ENCODE data around the gene SEZ6L. TPM values are rescaled to one million over a fixed set of nuclear protein-coding genes. Genes with fewer than 3 reads are reported as not detected.

Gene SEZ6L
- total RNA-seq: under 1 TPM in 1 of 4 donors, not detected in 3; under 0.01 TPM

DNA sequence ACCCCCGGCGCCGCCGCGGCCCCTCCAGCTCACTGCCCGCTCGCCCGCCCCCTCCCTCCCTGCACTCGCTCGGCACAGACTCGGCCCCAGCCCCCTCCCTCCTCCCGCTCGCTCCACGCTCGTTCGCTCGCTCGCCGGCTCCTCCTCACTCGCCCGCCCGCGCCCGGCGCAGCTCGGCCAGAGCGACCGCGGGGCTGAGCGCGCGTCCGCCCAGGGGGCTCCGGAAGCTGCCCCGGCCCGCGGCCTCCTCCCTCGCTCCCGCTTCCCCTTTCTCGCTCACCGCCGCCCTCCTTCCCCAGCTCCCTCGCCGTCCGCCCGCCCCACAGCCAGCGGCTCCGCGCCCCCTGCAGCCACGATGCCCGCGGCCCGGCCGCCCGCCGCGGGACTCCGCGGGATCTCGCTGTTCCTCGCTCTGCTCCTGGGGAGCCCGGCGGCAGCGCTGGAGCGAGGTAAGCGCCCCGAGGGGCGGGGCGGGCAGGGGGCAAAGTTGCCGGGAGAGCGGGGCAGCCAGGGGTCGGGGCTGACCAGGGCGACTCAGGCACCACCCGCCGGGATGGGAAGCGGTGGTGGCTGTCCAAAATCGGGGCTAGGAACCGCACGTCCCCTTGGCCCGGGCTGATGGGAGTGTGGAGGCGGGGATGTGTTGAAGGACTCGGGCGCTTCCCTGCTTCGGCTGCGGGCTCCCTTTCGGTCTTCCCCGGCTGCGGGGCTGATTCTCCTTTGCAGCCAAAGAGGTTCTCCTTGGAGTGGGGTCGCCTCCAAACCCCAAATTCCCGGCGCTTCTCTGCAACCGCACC lies at the start of gene SEZ6L:
Gene SEZ6L, plus strand, starts transcription at position 148 of the 797 bp plus-strand sequence. Its CDS starts 208 bp downstream, at position 356.
- DNase-seq: no peak
- H3K4me3 ChIP-seq: peak within 1 kb of the TSS; percentile 8 to 62 (median 30)
- peaks cover 7 to 94% (median 17%) of the 10 kb centered on the region in 4 donors for H3K27me3 ChIP-seq
- WGBS, 2 donors: 0% methylated on average over 1 to 12 of the region's 92 CpGs
- H3K4me1 ChIP-seq: peaks cover 5 to 17% (median 11%) of the 10 kb centered on the region in 3 donors
- intact Hi-C loops (cut with DNase I): no loop called here
- TF ChIP-seq, protein P1, sequence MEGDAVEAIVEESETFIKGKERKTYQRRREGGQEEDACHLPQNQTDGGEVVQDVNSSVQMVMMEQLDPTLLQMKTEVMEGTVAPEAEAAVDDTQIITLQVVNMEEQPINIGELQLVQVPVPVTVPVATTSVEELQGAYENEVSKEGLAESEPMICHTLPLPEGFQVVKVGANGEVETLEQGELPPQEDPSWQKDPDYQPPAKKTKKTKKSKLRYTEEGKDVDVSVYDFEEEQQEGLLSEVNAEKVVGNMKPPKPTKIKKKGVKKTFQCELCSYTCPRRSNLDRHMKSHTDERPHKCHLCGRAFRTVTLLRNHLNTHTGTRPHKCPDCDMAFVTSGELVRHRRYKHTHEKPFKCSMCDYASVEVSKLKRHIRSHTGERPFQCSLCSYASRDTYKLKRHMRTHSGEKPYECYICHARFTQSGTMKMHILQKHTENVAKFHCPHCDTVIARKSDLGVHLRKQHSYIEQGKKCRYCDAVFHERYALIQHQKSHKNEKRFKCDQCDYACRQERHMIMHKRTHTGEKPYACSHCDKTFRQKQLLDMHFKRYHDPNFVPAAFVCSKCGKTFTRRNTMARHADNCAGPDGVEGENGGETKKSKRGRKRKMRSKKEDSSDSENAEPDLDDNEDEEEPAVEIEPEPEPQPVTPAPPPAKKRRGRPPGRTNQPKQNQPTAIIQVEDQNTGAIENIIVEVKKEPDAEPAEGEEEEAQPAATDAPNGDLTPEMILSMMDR (IDR thresholded peaks at IDR 0.05): no peak
- TF ChIP-seq POLR2A (IDR thresholded peaks at IDR 0.05): no peak
- no peaks in the 10 kb centered on the region for H3K36me3 ChIP-seq
- H3K9me3 ChIP-seq: no peaks in the 10 kb centered on the region
- H3K27ac ChIP-seq: no peak within 1 kb of the TSS

DNA sequence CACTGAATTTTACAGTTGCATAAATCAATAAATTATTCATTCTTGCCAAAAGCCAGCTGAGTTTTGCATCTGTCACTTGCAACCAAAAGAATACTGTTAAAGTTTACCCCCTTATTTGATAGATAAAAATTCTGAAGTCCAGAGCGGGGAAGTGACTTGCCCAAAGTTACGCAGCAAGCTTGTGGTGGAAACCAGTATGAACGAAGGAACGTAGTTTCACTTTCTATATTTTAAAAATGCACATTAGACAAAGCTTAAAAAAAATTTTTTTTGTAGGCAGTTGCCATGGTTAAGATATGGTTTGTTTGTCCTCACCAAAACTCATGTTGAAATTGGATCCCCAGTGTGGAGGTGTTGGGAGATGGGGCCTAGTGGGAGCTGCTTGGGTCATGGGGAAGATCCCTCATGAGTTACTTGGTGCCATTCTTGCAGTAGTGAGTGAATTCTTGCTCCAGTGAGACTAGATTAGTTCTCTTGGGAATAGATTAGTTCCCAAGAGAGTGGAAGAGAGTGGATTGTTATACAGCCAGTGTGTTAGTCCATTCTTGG lies 46.3 kb upstream of the SEZ6L start:
- intact Hi-C loops (cut with DNase I): no loop called here
- H3K36me3 ChIP-seq: no peaks in the 10 kb centered on the region
- no peak for TF ChIP-seq POLR2A (IDR thresholded peaks at IDR 0.05)
- TF ChIP-seq, protein P1 (IDR thresholded peaks at IDR 0.05): no peak
- 74 to 85% methylated on average over 4 of the region's 4 CpGs for WGBS, 2 donors
- H3K4me3 ChIP-seq: no peak overlapping the region
- DNase-seq: no peak
- H3K9me3 ChIP-seq: no peaks in the 10 kb centered on the region
- no peaks in the 10 kb centered on the region for H3K4me1 ChIP-seq
- peaks cover 0 to 27% (median 0%) of the 10 kb centered on the region in 4 donors for H3K27me3 ChIP-seq
- H3K27ac ChIP-seq: no peak overlapping the region

DNA sequence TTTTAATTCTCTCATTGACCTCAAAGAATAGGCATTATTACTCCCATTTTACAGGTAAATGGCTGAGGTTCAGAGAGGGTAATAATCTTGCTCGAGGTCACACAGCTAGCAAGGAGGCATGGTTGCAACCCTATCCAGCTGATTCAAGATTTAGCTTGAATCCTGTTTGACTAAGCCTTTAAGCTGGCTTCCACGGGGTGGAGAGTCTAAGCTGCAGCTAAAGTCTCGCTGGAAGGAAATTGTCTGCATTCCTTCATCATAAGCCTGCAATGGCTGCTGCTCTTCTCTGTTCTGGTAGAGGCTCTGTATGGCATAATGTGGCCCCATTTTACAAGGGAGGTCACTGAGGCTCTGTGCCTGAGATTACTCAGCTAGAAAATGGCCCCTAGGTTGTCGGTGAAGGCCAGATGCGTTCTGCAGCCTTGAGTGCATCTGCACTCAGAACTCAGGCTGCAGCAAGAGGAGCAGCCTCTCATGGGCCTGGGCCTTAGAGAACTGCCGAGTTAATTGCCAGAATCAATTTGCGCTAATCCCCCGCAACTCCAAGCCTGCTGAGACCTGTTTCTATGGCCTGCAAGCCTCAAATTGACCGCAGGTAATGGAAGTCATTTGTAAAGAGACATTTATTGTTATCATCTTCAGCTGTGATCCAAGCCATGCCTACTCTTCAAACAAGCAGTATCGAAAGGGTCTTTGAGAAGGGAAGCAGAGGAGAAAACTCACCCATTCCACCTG lies 44.1 kb upstream of the SEZ6L start:
- no peaks in the 10 kb centered on the region for H3K36me3 ChIP-seq
- WGBS, 2 donors: 42 to 53% methylated on average over 8 to 10 of the region's 10 CpGs
- DNase-seq: no peak

DNA sequence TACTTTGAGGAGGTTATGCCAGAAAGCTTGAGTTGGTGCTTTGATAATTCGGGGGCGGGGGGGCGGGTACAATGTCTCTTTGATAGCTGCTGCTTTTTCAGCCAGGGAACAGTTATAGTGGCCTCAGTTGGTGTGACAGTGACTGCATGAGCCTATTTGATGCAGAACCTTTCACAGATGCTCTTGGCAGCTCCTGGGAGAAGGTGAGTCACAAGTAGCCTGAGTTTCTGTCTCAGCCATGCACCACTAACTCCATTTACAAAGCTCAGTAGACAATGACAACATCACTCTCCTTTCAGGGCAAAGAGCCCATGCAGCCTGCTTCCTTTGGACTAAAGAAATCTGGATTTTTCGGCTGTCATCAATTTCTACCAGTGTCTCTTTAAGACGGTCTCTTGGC lies 42.1 kb upstream of the SEZ6L start:
- WGBS, 2 donors: 20 to 58% methylated on average over 2 to 4 of the region's 5 CpGs
- no peaks in the 10 kb centered on the region for H3K9me3 ChIP-seq

More for the DNA sequence above, 44.1 kb upstream of the SEZ6L start:
- H3K27me3 ChIP-seq: peaks cover 0 to 36% (median 0%) of the 10 kb centered on the region in 4 donors
- no peak overlapping the region for H3K4me3 ChIP-seq
- no peaks in the 10 kb centered on the region for H3K9me3 ChIP-seq
- H3K4me1 ChIP-seq: no peaks in the 10 kb centered on the region
- TF ChIP-seq, protein P1 (IDR thresholded peaks at IDR 0.05): no peak
- TF ChIP-seq POLR2A (IDR thresholded peaks at IDR 0.05): no peak
- intact Hi-C loops (cut with DNase I): no loop called here
- no peak overlapping the region for H3K27ac ChIP-seq

More for the DNA sequence above, 42.1 kb upstream of the SEZ6L start:
- Histone ChIP-seq H3K4me1 (no peaks in the 10 kb centered on the region), H3K36me3 (no peaks in the 10 kb centered on the region), H3K4me3 (no peak overlapping the region), H3K27ac (no peak overlapping the region), H3K27me3 (peaks cover 0 to 43% (median 0%) of the 10 kb centered on the region in 4 donors)
- TF ChIP-seq, protein P1 (IDR thresholded peaks at IDR 0.05): no peak
- no peak for TF ChIP-seq POLR2A (IDR thresholded peaks at IDR 0.05)
- DNase-seq: no peak
- intact Hi-C loops (cut with DNase I): no loop called here
